Neural crest cell (in vitro differentiated cells): Measurements from ENCODE around the gene PRKCQ. TPM values are rescaled to one million over a fixed set of nuclear protein-coding genes. Genes with fewer than 3 reads are reported as not detected.

ENCODE experiments used
- DNase-seq: peaks from one replicate; pipeline ENCODE4 v3.0.0; 2021; ENCODE audit warnings: low read depth, mixed read lengths, low spot score
- H3K27ac Mint-ChIP-seq: one replicate; pipeline ENCODE4 v1.8.0; 2021; ENCODE audit warnings: mild to moderate bottlenecking, mixed read lengths; ENCODE audit not compliant: unreplicated experiment
- H3K27me3 Mint-ChIP-seq: 2 replicates; pipeline ENCODE4 v1.8.0; 2021; ENCODE audit warnings: low read depth, mild to moderate bottlenecking, mixed read lengths
- H3K36me3 Mint-ChIP-seq: 2 replicates; pipeline ENCODE4 v1.8.0; 2021; ENCODE audit warnings: low read depth, mild to moderate bottlenecking, mixed read lengths
- H3K4me1 Mint-ChIP-seq: 2 replicates; pipeline ENCODE4 v1.8.0; 2021; ENCODE audit warnings: mixed read lengths
- H3K4me3 Mint-ChIP-seq: one replicate; pipeline ENCODE4 v1.8.0; 2021; ENCODE audit warnings: mild to moderate bottlenecking, mixed read lengths
- H3K9me3 Mint-ChIP-seq: 2 replicates; pipeline ENCODE4 v1.8.0; 2021; ENCODE audit warnings: mixed read lengths
- total RNA-seq: library from RNA; stranded (reverse); gene quantifications from 2 replicates; pipeline ENCODE4 v1.2.1, GENCODE V29; 2021
- TF ChIP-seq, protein P1 (sequence below): fragments of 200-600 bp; sonication (generic); conservative IDR thresholded peaks from 2 replicates; pipeline ENCODE4 v1.5.0; 2021; ENCODE audit warnings: antibody characterized with exemption, mild to moderate bottlenecking

Gene PRKCQ
- total RNA-seq, 1 donor from 2014 or later: 3.2 TPM

DNA sequence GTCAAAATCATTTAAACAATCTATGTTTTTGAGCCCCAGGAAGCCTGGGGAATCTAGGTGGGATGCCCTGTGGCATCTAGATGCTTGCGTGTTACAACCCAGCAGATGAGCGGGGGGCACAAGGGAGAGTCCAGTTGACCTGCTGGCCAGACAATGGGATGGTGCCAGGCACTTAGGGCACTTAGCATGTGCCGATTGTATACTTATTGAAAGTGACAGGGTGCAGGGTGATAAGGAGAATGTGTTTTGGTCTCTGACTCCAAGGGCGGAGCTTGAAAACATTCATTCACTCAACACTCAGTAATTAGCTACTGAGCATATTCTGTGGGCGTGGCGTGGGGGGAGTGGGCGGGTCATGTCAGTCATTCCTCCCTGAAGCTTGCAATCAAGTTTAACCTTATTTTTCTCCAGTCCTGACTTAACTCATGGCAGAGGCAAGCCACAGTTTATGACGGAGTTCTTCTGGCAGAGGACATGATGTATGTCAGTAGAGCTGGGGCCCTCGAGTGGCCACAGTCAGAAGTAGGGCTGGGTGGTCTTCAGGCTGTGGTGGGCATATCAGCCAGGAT, 115.1 kb downstream of the PRKCQ start:
- Mint-ChIP-seq H3K36me3 (peaks cover 5% of the 10 kb centered on the region), H3K27ac (no peak overlapping the region), H3K27me3 (no peaks in the 10 kb centered on the region), H3K4me1 (no peaks in the 10 kb centered on the region), H3K9me3 (peaks cover 7% of the 10 kb centered on the region), H3K4me3 (no peak overlapping the region)
- TF ChIP-seq, protein P1, sequence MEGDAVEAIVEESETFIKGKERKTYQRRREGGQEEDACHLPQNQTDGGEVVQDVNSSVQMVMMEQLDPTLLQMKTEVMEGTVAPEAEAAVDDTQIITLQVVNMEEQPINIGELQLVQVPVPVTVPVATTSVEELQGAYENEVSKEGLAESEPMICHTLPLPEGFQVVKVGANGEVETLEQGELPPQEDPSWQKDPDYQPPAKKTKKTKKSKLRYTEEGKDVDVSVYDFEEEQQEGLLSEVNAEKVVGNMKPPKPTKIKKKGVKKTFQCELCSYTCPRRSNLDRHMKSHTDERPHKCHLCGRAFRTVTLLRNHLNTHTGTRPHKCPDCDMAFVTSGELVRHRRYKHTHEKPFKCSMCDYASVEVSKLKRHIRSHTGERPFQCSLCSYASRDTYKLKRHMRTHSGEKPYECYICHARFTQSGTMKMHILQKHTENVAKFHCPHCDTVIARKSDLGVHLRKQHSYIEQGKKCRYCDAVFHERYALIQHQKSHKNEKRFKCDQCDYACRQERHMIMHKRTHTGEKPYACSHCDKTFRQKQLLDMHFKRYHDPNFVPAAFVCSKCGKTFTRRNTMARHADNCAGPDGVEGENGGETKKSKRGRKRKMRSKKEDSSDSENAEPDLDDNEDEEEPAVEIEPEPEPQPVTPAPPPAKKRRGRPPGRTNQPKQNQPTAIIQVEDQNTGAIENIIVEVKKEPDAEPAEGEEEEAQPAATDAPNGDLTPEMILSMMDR: no peak
- no peak for DNase-seq

DNA sequence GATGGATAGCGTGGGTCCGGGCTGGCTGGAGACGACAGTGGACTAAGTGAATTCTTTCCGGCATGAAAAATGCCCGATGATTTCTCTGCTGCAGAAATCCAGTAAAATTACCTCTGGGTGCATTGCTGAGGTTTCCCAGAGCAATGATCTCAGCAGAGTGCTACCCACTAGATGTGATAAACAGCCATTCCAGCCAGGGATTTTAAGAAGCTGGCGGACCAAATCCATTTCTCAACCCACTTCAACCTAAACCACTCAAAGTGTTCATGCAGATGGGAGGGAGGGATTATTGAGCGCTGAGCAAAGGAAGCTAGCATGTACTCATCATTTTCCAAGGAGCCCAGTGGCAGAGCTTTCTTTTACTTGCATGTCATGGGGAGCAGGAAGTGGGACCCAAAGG, 116.7 kb downstream of the PRKCQ start:
- Mint-ChIP-seq H3K27ac (no peak overlapping the region), H3K9me3 (peaks cover 8% of the 10 kb centered on the region), H3K27me3 (no peaks in the 10 kb centered on the region), H3K36me3 (peaks cover 5% of the 10 kb centered on the region), H3K4me3 (no peak overlapping the region), H3K4me1 (no peaks in the 10 kb centered on the region)
- DNase-seq: no peak
- TF ChIP-seq, protein P1: no peak

DNA sequence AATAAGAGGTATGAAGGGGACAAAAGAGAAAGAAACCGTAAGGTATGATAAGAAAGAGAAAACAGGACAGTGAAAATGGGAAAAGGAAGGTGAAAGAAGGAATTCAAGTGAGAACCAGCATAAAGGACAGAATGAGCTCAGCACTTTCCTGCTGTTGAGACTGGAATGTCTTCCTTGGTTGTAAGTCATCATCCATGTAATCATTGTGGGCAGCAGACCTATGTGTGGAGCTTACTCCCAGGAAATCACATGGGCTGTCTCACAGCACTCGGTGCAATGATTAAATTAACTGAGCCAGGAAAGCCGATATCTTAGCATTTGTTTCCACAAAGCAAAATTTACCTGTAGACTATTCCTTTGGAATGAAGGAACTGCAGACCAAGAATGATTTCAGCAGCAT, 118.1 kb downstream of the PRKCQ start:
- H3K4me3 Mint-ChIP-seq: no peak overlapping the region
- no peaks in the 10 kb centered on the region for H3K4me1 Mint-ChIP-seq
- no peak overlapping the region for H3K27ac Mint-ChIP-seq
- peaks cover 10% of the 10 kb centered on the region for H3K36me3 Mint-ChIP-seq
- no peaks in the 10 kb centered on the region for H3K27me3 Mint-ChIP-seq
- peaks cover 9% of the 10 kb centered on the region for H3K9me3 Mint-ChIP-seq
- TF ChIP-seq, protein P1: no peak
- no peak for DNase-seq

DNA sequence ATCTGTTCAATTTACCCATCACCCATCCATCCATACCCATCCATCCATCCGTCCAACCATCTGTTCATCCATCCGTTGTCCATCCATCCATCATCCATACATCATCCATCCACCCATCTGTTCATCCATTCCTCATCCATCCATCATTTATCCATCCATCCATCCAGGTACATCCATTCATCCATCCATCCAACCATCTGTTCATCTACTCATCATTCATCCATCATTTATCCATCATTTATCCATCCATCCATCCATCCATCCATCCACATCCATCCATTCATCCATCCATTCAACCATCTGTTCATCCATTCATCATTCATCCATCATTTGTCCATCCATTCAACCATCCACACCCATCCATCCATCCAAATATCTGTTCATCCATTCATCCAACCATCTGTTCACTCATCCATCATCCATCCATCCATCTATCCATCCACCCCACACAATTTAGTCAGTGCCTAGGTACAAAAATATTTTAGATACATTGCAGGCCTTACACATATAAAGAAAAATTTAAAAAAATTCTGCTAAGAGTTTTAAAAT, 119.1 kb downstream of the PRKCQ start:
- peaks cover 10% of the 10 kb centered on the region for H3K36me3 Mint-ChIP-seq
- peaks cover 11% of the 10 kb centered on the region for H3K9me3 Mint-ChIP-seq
- DNase-seq: no peak
- H3K4me1 Mint-ChIP-seq: no peaks in the 10 kb centered on the region
- H3K27ac Mint-ChIP-seq: no peak overlapping the region
- H3K4me3 Mint-ChIP-seq: no peak overlapping the region
- TF ChIP-seq, protein P1: no peak
- H3K27me3 Mint-ChIP-seq: no peaks in the 10 kb centered on the region

DNA sequence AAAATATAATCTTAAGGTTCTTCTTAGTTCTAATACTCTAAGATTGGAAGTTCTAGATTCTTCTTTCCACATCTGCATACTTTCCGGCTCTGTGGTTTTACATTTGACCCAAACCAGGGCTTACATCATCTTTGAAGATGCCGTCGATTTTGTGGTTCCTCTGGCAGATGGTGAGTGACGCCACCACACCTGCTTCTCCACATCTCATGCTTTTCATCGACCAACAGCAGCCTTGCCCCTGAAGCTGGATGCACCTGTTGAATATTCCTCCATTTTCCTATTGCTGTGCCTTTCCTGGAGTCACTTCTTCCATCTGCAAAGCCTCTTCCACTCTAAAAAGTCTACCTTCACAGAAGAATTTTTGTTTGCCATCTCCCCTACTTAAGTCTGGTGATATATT, 121.3 kb downstream of the PRKCQ start:
- peaks cover 21% of the 10 kb centered on the region for H3K36me3 Mint-ChIP-seq
- H3K4me1 Mint-ChIP-seq: no peaks in the 10 kb centered on the region
- H3K27ac Mint-ChIP-seq: no peak overlapping the region

More for the DNA sequence above, 121.3 kb downstream of the PRKCQ start:
- no peak for DNase-seq
- TF ChIP-seq, protein P1: no peak
- Mint-ChIP-seq H3K27me3 (no peaks in the 10 kb centered on the region), H3K4me3 (no peak overlapping the region), H3K9me3 (peaks cover 19% of the 10 kb centered on the region)
